ENCODE data around the gene SPRYD3.
A peak's percentile ranks its signal among the peaks of the same experiment; 100 is the strongest.
"Not testable (repeated sequence)": the region's sequence is repeated elsewhere in the genome, so short reads cannot be mapped to it uniquely, and the experiment has no call there.

Gene SPRYD3

DNA sequence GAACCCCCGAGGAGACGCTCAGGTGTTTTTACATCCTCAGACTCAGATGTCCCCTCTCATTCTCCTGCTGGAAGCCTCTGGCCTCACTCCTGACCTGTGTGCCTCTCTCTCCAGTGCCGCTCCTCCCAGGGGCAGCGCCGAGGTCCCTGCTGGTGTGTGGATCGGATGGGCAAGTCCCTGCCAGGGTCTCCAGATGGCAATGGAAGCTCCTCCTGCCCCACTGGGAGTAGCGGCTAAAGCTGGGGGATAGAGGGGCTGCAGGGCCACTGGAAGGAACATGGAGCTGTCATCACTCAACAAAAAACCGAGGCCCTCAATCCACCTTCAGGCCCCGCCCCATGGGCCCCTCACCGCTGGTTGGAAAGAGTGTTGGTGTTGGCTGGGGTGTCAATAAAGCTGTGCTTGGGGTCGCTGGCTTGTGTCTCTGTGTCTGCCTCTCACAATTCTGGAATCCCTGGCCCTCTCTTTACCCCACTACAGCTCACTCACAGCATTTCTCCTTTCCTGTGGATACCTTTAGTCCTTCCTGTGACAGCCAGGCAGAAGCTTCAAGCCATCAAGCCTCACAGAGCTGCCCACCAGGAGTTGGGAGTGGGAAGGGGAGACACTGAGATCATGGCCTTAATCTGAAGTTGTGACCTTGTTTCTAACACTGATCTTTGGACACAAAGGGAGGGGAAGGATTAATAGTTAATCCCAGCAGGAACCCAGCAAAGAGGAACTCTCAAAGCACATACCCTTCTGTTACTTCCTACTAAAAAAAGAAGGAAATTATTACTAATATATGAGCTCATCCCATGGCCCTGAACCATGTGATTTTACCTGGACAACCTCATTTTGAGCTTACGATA is 23.0 kb upstream of the SPRYD3 start:
- DNase-seq (ENCODE audit: low spot score): no peak

DNA sequence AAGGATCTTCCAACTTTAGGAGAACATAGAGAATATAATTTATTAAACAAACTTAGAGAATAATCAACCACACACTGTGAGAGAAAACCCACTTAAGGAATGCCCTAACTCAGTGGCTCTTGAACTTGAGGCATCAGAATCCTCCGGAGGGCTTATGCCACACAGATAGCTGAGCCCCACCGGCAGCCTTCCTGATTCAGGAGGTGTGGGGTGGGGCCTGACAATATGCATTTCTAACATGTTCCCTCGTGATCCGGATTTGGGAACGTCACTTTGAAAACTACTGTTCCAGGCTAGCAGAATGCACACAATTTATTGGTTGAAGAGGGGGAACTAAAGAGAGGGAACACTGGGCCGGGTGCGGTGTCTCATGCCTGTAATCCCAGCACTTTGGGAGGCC is 22.1 kb upstream of the SPRYD3 start:
- no peak for DNase-seq (ENCODE audit: low spot score)

DNA sequence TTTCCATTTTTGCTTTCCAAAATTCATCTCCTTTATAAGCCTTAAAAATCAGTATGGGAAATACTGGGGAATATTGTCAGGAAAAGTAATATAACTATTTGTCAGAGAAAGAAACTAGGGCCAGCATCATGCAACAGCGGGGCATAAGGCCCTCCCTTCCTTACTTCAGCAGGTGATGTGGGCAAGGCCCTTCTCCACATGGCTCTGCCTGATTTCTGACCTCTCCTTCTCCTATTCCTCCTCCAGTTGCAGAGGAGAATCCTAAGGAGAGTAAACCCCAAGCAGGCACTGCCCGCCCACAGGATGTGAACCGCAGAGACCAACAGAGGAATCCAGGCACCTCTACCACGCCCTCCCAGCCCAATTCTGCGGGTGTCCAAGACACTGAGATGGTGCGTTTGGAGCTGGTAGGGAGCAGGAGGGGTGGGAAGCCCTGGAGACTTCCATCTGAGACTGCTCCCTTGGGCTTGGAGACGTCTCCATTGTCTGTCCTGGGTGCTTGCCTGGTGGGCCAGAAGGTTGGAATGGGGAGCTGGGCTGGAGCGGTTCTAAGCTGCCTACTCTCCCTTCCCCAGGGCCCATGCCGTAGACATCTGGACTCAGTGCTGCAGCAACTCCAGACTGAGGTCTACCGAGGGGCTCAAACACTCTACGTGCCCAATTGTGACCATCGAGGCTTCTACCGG is 21.4 kb upstream of the SPRYD3 start:
- DNase-seq (ENCODE audit: low spot score): no peak

DNA sequence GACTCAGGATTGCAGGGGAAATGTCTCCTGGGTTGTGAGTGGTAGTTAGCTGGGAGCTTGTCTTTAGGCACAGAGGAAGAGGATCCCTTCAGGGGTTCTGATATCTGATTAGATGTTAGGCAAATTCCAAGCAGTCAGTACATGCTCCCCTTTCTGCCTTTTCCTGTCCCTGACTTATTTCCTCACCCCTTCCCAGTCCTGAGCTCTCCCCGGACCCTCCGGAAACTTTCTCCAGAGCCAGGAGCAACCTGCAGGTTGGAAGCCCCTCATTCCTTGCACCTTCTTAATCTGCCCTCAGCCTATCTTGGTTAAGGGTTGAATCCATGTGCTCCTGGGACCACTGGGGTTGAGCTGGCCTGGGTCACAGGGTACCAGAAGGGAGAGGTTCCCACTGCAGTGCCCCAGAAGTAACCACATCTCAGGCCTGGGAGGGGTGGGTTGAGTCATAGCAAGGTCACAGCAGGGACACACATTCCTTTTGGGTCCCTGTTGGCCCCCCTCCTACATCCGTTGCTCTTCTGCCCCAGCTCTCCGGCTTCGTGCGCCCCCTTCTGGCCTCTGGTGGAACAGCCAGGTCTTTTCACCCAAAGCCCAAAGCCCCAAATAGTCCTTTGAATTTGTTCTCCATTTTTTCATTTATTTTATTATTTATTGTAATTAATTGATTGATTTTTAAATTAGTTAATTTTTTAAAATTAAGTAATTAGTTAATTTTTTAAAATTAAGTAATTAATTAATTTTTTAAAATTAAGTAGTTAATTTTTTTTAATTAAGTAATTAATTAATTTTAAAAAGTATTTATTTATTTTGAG is 20.1 kb upstream of the SPRYD3 start:
- peak; percentile 93 for DNase-seq (ENCODE audit: low spot score)

DNA sequence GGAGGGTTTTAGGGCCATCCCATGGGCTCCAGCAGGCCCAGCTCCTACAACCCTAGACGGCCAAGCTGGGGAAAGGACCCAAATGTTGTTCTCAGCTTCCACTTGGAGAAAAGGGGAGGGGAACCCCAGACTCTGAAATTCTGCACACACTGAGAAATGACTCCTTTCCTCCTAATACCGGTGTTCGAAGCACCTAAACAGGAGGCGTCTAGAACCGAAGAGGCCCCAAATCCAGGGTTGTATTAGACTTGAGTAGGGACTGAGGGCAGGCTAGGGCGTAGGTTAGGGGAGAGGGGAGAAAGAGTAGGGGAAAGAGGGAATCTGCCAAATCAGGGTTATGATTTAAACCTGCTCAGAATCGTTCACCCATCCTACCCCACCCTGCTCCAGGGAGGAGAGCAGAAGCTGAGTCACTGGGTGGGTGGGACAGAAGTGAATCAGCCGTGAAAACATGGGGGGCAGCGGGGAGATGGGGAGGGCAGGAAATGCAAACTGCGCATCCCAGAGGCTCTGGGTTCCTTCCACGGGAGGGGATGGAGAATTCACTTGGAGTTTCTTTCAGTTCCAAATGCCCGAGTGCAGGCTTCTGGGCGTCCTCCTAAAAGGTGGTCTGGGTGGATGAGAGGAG is 19.3 kb upstream of the SPRYD3 start:
- no peak for DNase-seq (ENCODE audit: low spot score)

DNA sequence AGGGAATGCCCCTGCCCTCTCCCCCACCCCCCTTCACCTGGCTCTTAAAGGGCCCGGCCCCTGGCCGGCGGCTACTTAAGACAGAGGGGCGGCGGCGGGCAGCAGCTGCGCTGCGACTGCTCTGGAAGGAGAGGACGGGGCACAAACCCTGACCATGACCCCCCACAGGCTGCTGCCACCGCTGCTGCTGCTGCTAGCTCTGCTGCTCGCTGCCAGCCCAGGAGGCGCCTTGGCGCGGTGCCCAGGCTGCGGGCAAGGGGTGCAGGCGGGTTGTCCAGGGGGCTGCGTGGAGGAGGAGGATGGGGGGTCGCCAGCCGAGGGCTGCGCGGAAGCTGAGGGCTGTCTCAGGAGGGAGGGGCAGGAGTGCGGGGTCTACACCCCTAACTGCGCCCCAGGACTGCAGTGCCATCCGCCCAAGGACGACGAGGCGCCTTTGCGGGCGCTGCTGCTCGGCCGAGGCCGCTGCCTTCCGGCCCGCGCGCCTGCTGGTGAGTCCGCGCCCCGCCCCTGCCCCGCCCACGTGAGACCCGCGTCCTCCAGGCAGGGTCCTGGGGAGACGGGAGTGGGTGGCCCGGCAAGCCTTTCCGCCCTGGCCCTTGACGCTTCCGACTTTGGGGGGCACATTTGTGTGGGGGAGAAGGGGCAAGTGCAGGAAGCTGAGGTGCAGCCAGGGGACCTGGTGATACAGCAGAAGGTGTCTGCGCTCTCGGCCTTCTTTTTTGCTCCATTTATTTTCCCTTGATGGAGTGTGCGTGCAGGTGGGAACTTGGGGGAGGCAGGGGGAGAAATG is 18.6 kb upstream of the SPRYD3 start, which contains the start of gene IGFBP6:
TSS of gene IGFBP6 (plus strand) at position 104 of the 790 bp plus-strand sequence. CDS start at position 155, 51 bp downstream.
- peak; percentile 82 for DNase-seq (ENCODE audit: low spot score)

DNA sequence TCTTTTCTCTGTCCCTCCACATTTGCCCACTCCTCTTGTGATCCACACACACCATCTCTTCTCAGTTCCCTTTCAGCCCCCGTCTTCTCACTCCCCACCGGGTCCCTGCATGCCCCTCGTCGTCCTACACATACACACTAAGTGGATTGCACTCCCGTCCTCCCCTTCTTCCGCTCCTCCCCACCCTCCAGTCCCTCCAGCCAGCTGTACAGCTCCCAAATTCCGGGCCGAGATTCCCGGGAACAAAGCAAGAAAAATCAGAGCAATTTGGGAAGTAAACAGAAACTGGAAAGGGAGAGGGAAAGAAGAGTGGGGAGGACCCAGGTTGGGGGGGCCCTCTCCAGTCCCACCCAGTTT is 18.0 kb upstream of the SPRYD3 start:
- DNase-seq (ENCODE audit: low spot score): no peak

DNA sequence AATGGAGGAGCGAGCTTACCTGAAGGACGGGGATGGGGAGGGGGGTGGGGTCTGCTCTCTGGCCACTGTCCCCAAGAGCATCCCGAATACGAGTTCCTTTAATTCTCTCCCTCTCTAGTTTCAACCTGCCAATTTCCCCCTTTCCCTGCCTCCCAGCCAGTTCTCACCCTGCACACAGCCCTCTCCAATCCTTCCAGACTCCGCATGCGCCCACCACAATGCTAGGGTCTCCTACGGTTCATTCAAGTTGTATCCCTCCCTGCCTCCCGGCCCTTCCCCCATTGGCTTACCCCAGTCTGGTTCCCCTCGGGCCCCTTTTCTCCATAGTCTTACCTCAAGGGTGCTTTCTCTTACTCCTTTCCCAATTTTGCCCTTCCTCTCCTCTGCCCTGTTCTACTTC is 17.6 kb upstream of the SPRYD3 start:
- no peak for DNase-seq (ENCODE audit: low spot score)

DNA sequence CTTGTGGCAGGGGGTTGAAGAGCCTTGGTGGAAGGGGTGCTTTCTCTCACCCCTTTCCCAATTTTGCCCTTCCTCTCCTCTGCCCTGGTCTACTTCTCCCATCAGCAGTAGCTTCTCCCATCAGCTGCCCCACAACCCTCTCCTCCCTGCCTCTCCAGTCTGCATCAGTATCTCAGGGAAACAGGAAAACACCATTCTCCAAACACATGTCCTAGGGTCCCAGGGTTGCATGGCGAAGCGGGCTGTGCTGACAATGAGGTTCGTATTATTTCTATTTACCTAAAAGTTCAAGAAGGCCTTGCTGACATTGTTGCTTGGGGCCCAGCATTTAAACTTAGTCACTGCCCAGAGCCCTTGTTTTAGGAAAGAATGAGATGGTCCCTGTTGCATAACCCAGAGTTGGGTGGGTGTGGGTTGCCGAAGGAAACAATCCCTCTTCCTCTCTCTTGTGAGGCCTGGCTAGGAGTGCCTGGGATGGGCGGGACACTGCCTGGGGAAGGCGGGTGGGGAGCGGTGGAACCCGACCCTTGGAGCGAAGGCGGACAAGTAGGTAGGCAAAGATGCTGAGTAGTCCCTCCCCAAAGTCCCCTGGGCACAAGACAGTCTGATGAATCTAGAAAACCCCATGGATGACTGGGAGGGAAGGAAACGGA is 17.0 kb upstream of the SPRYD3 start:
- peak; percentile 74 for DNase-seq (ENCODE audit: low spot score)

DNA sequence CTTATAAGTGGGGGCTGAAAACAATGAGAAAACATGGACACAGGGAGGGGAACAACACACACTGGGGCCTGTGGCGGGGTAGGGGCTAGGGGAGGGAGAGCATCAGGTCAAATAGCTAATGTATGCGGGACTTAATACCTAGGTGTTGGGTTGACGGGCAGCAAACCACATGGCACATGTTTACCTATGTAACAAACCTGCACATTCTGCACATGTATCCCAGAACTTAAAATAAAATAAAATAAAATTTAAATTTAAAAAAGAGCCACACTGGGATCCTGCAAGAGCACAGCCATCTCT is 16.4 kb upstream of the SPRYD3 start:
- not testable (repeated sequence) for DNase-seq (ENCODE audit: low spot score)

DNA sequence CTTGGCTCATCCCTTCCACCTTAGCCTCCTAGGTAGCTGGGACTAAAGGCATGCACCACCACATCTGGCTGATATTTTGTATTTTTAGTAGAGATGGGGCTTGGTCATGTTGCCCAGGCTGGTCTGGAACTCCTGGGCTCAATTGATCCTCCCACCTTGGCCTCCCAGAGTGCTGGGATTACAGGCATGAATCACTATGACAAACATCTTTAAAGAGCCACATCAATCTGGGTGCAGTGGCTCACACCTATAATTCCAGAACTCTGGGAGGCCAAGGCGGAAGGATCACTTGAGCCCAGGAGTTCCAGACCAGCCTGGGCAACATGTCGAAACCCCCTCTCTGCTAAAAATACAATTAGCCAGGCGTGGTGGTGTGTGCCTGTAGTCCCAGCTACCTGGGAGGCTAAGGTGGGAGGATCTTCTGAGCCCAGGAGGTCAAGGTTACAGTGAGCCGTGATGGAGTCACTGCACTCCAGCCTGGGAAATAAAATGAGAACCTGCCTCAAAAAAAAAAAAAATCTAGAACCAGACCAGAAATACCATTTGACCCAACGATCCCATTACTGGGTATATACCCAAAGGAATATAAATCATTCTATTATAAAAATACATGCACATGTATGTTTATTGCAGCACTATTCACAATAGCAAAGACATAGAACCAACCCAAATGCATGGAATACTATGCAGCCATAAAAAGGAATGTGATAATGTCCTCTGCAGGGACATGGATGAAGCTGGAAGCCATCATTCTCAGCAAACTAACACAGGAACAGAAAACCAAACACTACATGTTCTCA is 15.8 kb upstream of the SPRYD3 start:
- DNase-seq (ENCODE audit: low spot score): not testable (repeated sequence)

DNA sequence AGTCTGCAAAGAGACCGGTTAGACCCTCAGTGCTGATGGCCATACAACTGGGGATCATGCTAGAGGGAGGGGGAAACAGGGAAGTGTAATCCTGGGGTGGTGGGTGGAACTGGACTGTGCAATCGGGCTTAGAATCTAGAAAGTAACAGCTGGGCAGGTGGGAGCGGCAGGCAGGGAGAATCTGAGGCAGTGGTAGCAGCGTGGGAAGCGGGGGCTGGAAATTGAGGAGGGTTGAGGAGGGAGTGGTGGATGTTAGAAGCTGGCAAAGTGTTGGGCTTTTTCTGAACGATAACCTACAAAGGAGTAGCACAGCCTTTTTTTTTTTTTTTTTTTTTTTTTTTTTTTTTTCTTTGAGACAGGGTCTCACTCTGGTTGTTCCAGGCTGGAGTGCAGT is 15.2 kb upstream of the SPRYD3 start:
- no peak for DNase-seq (ENCODE audit: low spot score)

DNA sequence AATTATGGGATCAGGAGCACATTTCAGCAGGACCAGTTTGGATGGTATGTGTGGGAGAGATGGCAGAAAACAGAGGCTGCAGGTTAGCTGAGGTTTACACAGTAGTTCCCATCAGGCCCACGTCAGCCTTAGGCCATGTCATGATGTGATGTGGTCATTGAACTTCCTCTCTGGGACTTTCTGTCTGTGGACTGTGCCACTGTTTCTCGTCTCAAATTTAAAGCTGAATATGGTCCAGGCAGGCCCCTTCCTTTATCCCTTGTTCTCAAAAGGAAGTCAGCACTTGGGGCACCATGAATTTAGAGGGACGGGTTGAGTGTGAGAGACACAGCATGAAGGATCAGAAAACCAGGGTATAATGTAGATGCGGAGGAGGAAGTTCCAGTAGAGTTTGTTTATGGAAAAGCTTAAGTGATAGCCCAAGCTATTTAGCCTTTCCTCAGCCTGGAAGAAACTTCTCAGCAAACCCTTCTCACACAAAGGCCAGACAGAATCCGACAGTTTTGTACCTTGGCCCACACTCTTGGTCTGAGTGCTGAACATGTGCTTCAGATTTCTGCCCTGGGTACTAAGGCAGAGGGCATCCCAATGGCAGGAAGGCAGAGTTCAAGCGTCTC is 14.7 kb upstream of the SPRYD3 start:
- DNase-seq (ENCODE audit: low spot score): no peak

DNA sequence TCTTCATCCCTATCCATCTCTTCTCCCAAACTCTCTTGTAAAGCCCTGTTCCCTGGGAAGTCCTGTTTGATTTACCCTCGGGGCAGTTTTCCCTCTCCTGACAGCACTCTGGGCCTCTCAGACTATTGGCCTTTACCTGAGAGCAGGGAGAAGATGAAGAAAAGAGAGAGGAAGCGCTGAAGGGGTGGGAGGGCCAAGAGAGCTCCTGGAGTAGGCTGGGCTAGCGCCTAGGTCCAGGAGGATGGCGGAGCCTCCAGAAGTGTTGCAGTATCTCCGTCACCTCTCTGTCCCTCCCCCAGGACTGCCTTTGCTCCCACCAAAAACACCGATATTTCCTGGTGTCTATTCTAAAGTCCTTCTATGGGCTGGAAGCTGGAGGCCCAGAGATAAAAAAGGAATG is 12.6 kb upstream of the SPRYD3 start:
- DNase-seq (ENCODE audit: low spot score): no peak

DNA sequence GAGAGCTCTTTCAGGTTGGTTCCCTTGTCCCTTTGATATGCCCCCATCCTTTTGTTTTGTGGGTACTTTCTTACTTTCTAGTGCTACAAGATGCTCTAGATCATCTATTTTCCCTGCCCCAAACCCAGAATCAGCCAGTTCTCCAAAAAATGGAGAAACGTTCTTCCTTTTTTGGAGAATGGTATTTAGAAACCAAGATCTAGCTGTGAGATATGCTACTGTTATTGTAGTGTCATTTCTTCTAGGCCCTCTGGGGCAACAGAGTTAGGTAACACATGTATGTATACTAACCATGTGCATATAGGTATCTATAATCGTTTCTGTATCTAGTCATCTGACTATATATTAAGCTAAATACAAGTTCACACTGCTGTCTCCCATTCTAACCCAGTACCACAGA is 11.4 kb upstream of the SPRYD3 start:
- no peak for DNase-seq (ENCODE audit: low spot score)

DNA sequence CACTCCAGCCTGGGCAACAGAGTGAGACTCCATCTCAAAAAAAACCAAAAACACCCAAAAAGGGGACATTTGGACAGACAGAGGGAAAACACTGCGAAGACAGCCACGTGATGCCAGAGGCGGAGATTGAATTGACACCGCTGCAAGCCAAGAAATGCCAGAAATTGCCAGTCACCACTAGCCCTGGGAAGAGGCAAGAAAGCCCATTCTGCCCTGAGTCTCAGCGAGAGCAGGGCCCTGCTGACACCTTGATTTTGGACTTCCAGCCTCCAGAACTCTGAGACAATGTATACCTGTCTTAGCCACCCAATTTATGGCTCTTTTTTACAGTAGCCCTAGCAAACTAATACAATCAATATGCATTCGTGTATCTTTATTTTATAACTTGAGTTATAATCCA is 10.9 kb upstream of the SPRYD3 start:
- no peak for DNase-seq (ENCODE audit: low spot score)

DNA sequence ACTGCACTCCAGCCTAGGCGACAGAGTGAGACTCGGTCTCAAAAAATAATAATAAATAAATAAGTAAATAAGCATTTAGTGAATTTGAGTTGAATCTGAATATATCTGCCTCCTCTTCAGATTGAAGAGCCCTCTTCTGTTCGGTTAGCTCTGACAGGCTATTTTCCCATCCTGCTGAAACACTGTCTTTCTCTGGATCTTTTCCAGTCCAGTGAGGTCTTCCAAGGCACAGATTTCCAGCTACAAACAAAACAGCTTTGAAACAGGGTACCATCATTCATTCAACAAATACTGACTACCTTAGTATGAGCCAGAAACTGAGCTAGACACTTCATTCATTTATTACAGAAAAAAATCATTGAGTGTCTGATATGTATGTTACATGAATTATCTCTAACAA is 7.2 kb upstream of the SPRYD3 start:
- DNase-seq (ENCODE audit: low spot score): no peak

DNA sequence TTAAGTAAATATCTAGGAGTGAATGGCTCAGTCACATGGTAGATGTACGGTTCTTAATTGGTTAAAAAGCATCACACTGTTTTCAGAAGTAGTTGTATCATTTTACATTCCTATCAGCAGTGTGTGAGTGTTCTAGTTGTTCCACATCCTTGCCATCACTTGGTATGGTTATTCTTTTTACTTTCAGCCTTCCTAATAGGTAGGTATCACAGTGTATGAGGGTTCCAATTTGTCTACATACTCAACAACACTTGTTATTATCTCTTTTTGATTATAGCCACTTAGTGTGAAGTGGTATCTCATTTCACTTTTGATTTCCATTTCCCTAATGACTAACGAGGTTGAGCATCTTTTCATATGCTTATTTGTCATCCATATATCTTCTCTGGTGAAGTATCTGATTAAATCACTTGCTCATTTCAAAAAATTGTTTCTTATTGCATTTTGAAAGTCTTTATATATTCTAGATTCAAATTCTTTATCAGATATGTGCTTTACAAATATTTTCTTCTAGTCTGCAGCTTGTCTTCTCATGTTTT is 3.5 kb upstream of the SPRYD3 start:
- DNase-seq (ENCODE audit: low spot score): no peak

DNA sequence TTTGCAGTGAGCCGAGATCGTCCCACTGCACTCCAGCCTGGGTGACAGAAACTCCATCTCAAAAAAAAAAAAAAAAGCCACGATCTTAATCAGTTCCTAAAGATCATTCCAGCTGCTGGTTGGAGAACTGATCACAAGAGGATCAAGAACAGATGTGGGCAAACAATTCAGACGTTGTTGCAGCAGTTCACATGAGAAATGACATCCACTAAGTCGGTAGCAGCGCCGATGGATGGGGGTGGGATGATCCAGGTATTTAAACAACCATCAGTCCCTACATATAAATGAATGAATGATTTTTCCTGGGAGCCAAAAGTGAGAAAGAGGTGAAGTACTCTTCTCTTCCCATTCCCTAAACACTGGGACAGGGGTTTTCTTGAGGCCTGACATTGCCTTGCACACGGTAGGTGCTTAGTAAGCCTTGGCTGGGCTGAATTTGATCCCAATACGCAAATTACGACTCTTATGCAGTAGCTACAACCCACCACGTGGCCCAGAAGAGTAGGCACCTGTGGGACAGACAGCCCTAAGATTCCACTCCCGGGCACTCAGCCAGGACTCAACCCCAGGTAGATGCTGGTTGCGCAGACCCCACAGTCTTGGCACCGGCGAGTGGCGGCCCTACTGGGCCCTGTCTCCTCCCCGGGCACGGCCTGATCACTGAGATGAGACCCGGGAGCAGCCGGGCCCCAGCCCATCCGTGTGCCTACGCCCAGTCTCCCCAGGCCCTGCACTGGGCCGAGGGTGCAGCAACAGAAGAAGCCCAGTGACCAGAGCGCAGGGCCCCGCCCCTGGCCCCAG is 565 bp downstream of the SPRYD3 start:
- DNase-seq (ENCODE audit: low spot score): no peak
